ENCODE measurements around the gene ATG10.
"Not testable (repeated sequence)": the region's sequence is repeated elsewhere in the genome, so short reads cannot be mapped to it uniquely, and the experiment has no call there.

Gene ATG10

GRCh38 chr5:82004511-82004910, 32.7 kb downstream of the ATG10 start:
- Mint-ChIP-seq H3K4me3 (no peak overlapping the region), H3K9me3 (peaks cover 7% of the 10 kb centered on the region), H3K27ac (no peak overlapping the region), H3K36me3 (peaks cover 8% of the 10 kb centered on the region), H3K4me1 (peaks cover 2% of the 10 kb centered on the region), H3K27me3 (no peaks in the 10 kb centered on the region)
- DNase-seq (ENCODE audit: low spot score in 2 of 2) (no peak), ATAC-seq (ENCODE audit: low read depth) (no peak)

- H3K9me3 Mint-ChIP-seq; ATAC-seq (ENCODE audit: low read depth); H3K4me1 Mint-ChIP-seq; H3K27me3 Mint-ChIP-seq; H3K27ac Mint-ChIP-seq; H3K4me3 Mint-ChIP-seq; DNase-seq (ENCODE audit: low spot score in 2 of 2): not testable (repeated sequence)
- peaks cover 12% of the 10 kb centered on the region for H3K36me3 Mint-ChIP-seq
Observed at GRCh38 chr5:82009869-82010268, 38.0 kb downstream of the ATG10 start.

- ATAC-seq (ENCODE audit: low read depth) (no peak), DNase-seq (ENCODE audit: low spot score in 2 of 2) (no peak)
- peaks cover 17% of the 10 kb centered on the region for H3K36me3 Mint-ChIP-seq
- peaks cover 2% of the 10 kb centered on the region for H3K9me3 Mint-ChIP-seq
- no peak overlapping the region for H3K4me3 Mint-ChIP-seq
- no peaks in the 10 kb centered on the region for H3K4me1 Mint-ChIP-seq
- H3K27ac Mint-ChIP-seq, result no peak overlapping the region
- no peaks in the 10 kb centered on the region for H3K27me3 Mint-ChIP-seq
Observed at GRCh38 chr5:82010696-82011095, 38.9 kb downstream of the ATG10 start.

- no peak for ATAC-seq (ENCODE audit: low read depth)
Observed at GRCh38 chr5:82011761-82012160, 39.9 kb downstream of the ATG10 start.

GRCh38 chr5:82014644-82015043, 42.8 kb downstream of the ATG10 start:
- not testable (repeated sequence) for H3K27ac Mint-ChIP-seq; H3K4me1 Mint-ChIP-seq; H3K9me3 Mint-ChIP-seq; DNase-seq (ENCODE audit: low spot score in 2 of 2); ATAC-seq (ENCODE audit: low read depth); H3K4me3 Mint-ChIP-seq; H3K27me3 Mint-ChIP-seq
- peaks cover 28% of the 10 kb centered on the region for H3K36me3 Mint-ChIP-seq

More at GRCh38 chr5:82011761-82012160, 39.9 kb downstream of the ATG10 start:
- Mint-ChIP-seq H3K9me3 (peaks cover 5% of the 10 kb centered on the region), H3K27ac (no peak overlapping the region), H3K36me3 (peaks cover 23% of the 10 kb centered on the region), H3K4me1 (no peaks in the 10 kb centered on the region), H3K27me3 (no peaks in the 10 kb centered on the region), H3K4me3 (no peak overlapping the region)
- DNase-seq (ENCODE audit: low spot score in 2 of 2), result no peak

GRCh38 chr5:82018462-82018861, 46.6 kb downstream of the ATG10 start:
- Mint-ChIP-seq H3K27ac (no peak overlapping the region), H3K4me1 (no peaks in the 10 kb centered on the region), H3K27me3 (no peaks in the 10 kb centered on the region), H3K36me3 (peaks cover 22% of the 10 kb centered on the region), H3K9me3 (peaks cover 5% of the 10 kb centered on the region), H3K4me3 (no peak overlapping the region)
- ATAC-seq (ENCODE audit: low read depth), result no peak
- DNase-seq (ENCODE audit: low spot score in 2 of 2), result no peak

GRCh38 chr5:82019342-82020138, 47.7 kb downstream of the ATG10 start:
- H3K36me3 Mint-ChIP-seq, result peaks cover 19% of the 10 kb centered on the region
- no peak overlapping the region for H3K4me3 Mint-ChIP-seq
- H3K27ac Mint-ChIP-seq, result no peak overlapping the region
- DNase-seq (ENCODE audit: low spot score in 2 of 2) (no peak), ATAC-seq (ENCODE audit: low read depth) (no peak)
- no peaks in the 10 kb centered on the region for H3K27me3 Mint-ChIP-seq
- H3K9me3 Mint-ChIP-seq, result peaks cover 5% of the 10 kb centered on the region
- H3K4me1 Mint-ChIP-seq, result no peaks in the 10 kb centered on the region

- Mint-ChIP-seq H3K9me3 (no peaks in the 10 kb centered on the region), H3K27me3 (no peaks in the 10 kb centered on the region), H3K27ac (no peak overlapping the region), H3K4me1 (no peaks in the 10 kb centered on the region), H3K4me3 (no peak overlapping the region), H3K36me3 (peaks cover 5% of the 10 kb centered on the region)
- DNase-seq (ENCODE audit: low spot score in 2 of 2) (no peak), ATAC-seq (ENCODE audit: low read depth) (no peak)
Observed at GRCh38 chr5:82022499-82022898, 50.7 kb downstream of the ATG10 start.

- Mint-ChIP-seq H3K4me3 (no peak overlapping the region), H3K27ac (no peak overlapping the region), H3K36me3 (no peaks in the 10 kb centered on the region), H3K27me3 (no peaks in the 10 kb centered on the region), H3K9me3 (no peaks in the 10 kb centered on the region), H3K4me1 (no peaks in the 10 kb centered on the region)
- DNase-seq (ENCODE audit: low spot score in 2 of 2) (no peak), ATAC-seq (ENCODE audit: low read depth) (no peak)
Observed at GRCh38 chr5:82023644-82024043, 51.8 kb downstream of the ATG10 start.

GRCh38 chr5:82031220-82032119, 59.6 kb downstream of the ATG10 start:
- Mint-ChIP-seq H3K36me3 (peaks cover 4% of the 10 kb centered on the region), H3K4me3 (no peak overlapping the region), H3K27ac (no peak overlapping the region)

GRCh38 chr5:82042894-82043293, 71.1 kb downstream of the ATG10 start:
- not testable (repeated sequence) for H3K4me3 Mint-ChIP-seq; H3K27me3 Mint-ChIP-seq; H3K4me1 Mint-ChIP-seq; ATAC-seq (ENCODE audit: low read depth); H3K27ac Mint-ChIP-seq; DNase-seq (ENCODE audit: low spot score in 2 of 2)
- H3K9me3 Mint-ChIP-seq, result peaks cover 12% of the 10 kb centered on the region
- H3K36me3 Mint-ChIP-seq, result peaks cover 22% of the 10 kb centered on the region

More at GRCh38 chr5:82031220-82032119, 59.6 kb downstream of the ATG10 start:
- ATAC-seq (ENCODE audit: low read depth), result no peak
- no peak for DNase-seq (ENCODE audit: low spot score in 2 of 2)
- Mint-ChIP-seq H3K9me3 (no peaks in the 10 kb centered on the region), H3K4me1 (no peaks in the 10 kb centered on the region), H3K27me3 (no peaks in the 10 kb centered on the region)

GRCh38 chr5:82044010-82044409, 72.2 kb downstream of the ATG10 start:
- H3K4me3 Mint-ChIP-seq, result no peak overlapping the region
- no peaks in the 10 kb centered on the region for H3K4me1 Mint-ChIP-seq
- H3K27me3 Mint-ChIP-seq, result no peaks in the 10 kb centered on the region
- ATAC-seq (ENCODE audit: low read depth) (no peak), DNase-seq (ENCODE audit: low spot score in 2 of 2) (no peak)
- H3K27ac Mint-ChIP-seq, result no peak overlapping the region
- peaks cover 10% of the 10 kb centered on the region for H3K9me3 Mint-ChIP-seq
- peaks cover 20% of the 10 kb centered on the region for H3K36me3 Mint-ChIP-seq

GRCh38 chr5:82045554-82046275, 73.9 kb downstream of the ATG10 start:
- no peak for DNase-seq (ENCODE audit: low spot score in 2 of 2)
- H3K27ac Mint-ChIP-seq, result no peak overlapping the region

GRCh38 chr5:82046276-82046647, 74.4 kb downstream of the ATG10 start:
- H3K27ac Mint-ChIP-seq, result no peak overlapping the region
- H3K9me3 Mint-ChIP-seq, result peaks cover 10% of the 10 kb centered on the region
- peaks cover 20% of the 10 kb centered on the region for H3K36me3 Mint-ChIP-seq
- ATAC-seq (ENCODE audit: low read depth) (no peak), DNase-seq (ENCODE audit: low spot score in 2 of 2) (no peak)
- no peaks in the 10 kb centered on the region for H3K4me1 Mint-ChIP-seq
- no peaks in the 10 kb centered on the region for H3K27me3 Mint-ChIP-seq
- no peak overlapping the region for H3K4me3 Mint-ChIP-seq

More at GRCh38 chr5:82045554-82046275, 73.9 kb downstream of the ATG10 start:
- Mint-ChIP-seq H3K27me3 (no peaks in the 10 kb centered on the region), H3K9me3 (peaks cover 10% of the 10 kb centered on the region), H3K4me3 (no peak overlapping the region), H3K36me3 (peaks cover 20% of the 10 kb centered on the region), H3K4me1 (no peaks in the 10 kb centered on the region)
- ATAC-seq (ENCODE audit: low read depth), result no peak

All from memory B cell (primary cell).